Liver (tissue), 3 donors: ENCODE measurements around the gene EGFR.

Experiments
- FOXA1 ChIP-seq: IDR thresholded peaks from 2 replicates; pipeline ENCODE4 v1.6.1; 2016; ENCODE audit warnings: antibody characterized with exemption
- TAF1 ChIP-seq: conservative IDR thresholded peaks from 2 replicates; pipeline ENCODE4 v1.6.1; 2016; ENCODE audit warnings: antibody characterized with exemption, mild to moderate bottlenecking
- TF ChIP-seq, protein P1 (sequence below): IDR thresholded peaks from 2 replicates; pipeline ENCODE4 v1.6.1; 2016; ENCODE audit warnings: antibody characterized with exemption
- TF ChIP-seq, protein P2 (sequence below): fragments of 150-350 bp; IDR thresholded peaks from 2 replicates; pipeline ENCODE4 v1.5.1; 2017; ENCODE audit warnings: improper control_type of control experiment, low read depth, low read length; ENCODE audit not compliant: missing input control
- TF ChIP-seq, protein P3 (sequence below): IDR thresholded peaks from 2 replicates; pipeline ENCODE4 v1.6.1; 2016; ENCODE audit warnings: antibody characterized with exemption
- TF ChIP-seq, protein P4 (sequence below): IDR thresholded peaks from 2 replicates; pipeline ENCODE4 v1.6.1; 2016; ENCODE audit warnings: antibody characterized with exemption
- donor health status: healthy.
- donor health status: healthy.

DNA sequence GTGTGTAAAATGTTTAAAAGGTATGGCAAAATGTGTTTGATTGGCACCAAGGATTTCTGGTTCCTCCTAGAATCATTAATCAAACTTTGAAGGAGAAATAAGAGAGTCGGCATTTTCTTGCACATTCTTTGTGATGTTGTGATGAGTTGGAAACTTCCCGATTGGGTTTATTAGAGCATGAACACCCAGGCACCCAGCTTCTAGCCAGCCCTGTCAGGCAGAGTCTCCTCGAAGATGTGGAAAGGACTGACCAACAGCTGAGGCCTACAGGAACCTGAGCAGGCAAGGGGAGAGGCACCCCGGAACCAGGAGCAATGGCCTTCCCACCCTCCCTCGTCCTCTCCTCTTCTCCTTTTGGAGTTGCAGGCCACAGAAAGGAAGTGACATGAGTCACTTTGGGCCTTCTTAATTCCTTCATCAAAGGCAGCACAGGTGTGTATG, 68.7 kb downstream of the EGFR start:
- TF ChIP-seq, protein P1, sequence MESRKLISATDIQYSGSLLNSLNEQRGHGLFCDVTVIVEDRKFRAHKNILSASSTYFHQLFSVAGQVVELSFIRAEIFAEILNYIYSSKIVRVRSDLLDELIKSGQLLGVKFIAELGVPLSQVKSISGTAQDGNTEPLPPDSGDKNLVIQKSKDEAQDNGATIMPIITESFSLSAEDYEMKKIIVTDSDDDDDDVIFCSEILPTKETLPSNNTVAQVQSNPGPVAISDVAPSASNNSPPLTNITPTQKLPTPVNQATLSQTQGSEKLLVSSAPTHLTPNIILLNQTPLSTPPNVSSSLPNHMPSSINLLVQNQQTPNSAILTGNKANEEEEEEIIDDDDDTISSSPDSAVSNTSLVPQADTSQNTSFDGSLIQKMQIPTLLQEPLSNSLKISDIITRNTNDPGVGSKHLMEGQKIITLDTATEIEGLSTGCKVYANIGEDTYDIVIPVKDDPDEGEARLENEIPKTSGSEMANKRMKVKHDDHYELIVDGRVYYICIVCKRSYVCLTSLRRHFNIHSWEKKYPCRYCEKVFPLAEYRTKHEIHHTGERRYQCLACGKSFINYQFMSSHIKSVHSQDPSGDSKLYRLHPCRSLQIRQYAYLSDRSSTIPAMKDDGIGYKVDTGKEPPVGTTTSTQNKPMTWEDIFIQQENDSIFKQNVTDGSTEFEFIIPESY, result no peak
- TF ChIP-seq FOXA1, result no peak
- TF ChIP-seq, protein P2, sequence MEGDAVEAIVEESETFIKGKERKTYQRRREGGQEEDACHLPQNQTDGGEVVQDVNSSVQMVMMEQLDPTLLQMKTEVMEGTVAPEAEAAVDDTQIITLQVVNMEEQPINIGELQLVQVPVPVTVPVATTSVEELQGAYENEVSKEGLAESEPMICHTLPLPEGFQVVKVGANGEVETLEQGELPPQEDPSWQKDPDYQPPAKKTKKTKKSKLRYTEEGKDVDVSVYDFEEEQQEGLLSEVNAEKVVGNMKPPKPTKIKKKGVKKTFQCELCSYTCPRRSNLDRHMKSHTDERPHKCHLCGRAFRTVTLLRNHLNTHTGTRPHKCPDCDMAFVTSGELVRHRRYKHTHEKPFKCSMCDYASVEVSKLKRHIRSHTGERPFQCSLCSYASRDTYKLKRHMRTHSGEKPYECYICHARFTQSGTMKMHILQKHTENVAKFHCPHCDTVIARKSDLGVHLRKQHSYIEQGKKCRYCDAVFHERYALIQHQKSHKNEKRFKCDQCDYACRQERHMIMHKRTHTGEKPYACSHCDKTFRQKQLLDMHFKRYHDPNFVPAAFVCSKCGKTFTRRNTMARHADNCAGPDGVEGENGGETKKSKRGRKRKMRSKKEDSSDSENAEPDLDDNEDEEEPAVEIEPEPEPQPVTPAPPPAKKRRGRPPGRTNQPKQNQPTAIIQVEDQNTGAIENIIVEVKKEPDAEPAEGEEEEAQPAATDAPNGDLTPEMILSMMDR, result no peak
- TF ChIP-seq, protein P3, sequence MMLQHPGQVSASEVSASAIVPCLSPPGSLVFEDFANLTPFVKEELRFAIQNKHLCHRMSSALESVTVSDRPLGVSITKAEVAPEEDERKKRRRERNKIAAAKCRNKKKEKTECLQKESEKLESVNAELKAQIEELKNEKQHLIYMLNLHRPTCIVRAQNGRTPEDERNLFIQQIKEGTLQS, result no peak
- TF ChIP-seq TAF1, result no peak
- TF ChIP-seq, protein P4, sequence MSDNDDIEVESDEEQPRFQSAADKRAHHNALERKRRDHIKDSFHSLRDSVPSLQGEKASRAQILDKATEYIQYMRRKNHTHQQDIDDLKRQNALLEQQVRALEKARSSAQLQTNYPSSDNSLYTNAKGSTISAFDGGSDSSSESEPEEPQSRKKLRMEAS, result no peak
